NCI-H345 (cell line): Measurements from ENCODE around the gene RIN2.
"Not testable (repeated sequence)": the region's sequence is repeated elsewhere in the genome, so short reads cannot be mapped to it uniquely, and the experiment has no call there.

Experiments used
- DNase-seq: peaks from one replicate; lab custom pipeline; 2025; lab: John Stamatoyannopoulos, UW

RIN2 gene

GRCh38 chr20:19787366-19787765 lies 29.3 kb downstream of the RIN2 start:
- DNase-seq: no peak

- no peak for DNase-seq
Measured at GRCh38 chr20:19789009-19789408, 31.0 kb downstream of the RIN2 start.

- DNase-seq: no peak
Measured at GRCh38 chr20:19789446-19789845, 31.4 kb downstream of the RIN2 start.

- no peak for DNase-seq
Measured at GRCh38 chr20:19791887-19792286, 33.8 kb downstream of the RIN2 start.

- no peak for DNase-seq
Measured at GRCh38 chr20:19793716-19794115, 35.7 kb downstream of the RIN2 start.

GRCh38 chr20:19794941-19795340 lies 36.9 kb downstream of the RIN2 start:
- no peak for DNase-seq

- no peak for DNase-seq
Measured at GRCh38 chr20:19799325-19799724, 41.3 kb downstream of the RIN2 start.

- no peak for DNase-seq
Measured at GRCh38 chr20:19802099-19802491, 44.0 kb downstream of the RIN2 start.

GRCh38 chr20:19802492-19803158 lies 44.6 kb downstream of the RIN2 start:
- no peak for DNase-seq

GRCh38 chr20:19806276-19806675 lies 48.2 kb downstream of the RIN2 start:
- DNase-seq: not testable (repeated sequence)

- peak; percentile 96 for DNase-seq
Measured at GRCh38 chr20:19806806-19807190, 48.7 kb downstream of the RIN2 start.

GRCh38 chr20:19807191-19807945 lies 49.3 kb downstream of the RIN2 start:
- DNase-seq: peak; percentile 96
